HepG2 (cell line): Measurements from ENCODE around the gene RARG. TPM values are rescaled to one million over a fixed set of nuclear protein-coding genes. Genes with fewer than 3 reads are reported as not detected.

Source experiments
- ETV6 ChIP-seq: sonication (generic); formaldehyde crosslinking; conservative IDR thresholded peaks from 2 replicates; pipeline ENCODE4 v1.4.0; 2020; ENCODE audit warnings: missing genetic modification reagents
- GFI1 ChIP-seq: sonication (generic); formaldehyde crosslinking; IDR thresholded peaks from 2 replicates; pipeline ENCODE4 v1.5.0; 2020; ENCODE audit warnings: missing genetic modification reagents, mild to moderate bottlenecking, borderline replicate concordance
- MTA1 ChIP-seq: sonication (generic); formaldehyde crosslinking; IDR thresholded peaks from 2 replicates; pipeline ENCODE4 v1.4.0; 2020; ENCODE audit warnings: missing genetic modification reagents, mild to moderate bottlenecking, borderline replicate concordance
- ZNF589 ChIP-seq: sonication (generic); formaldehyde crosslinking; conservative IDR thresholded peaks from 2 replicates; pipeline ENCODE4 v1.8.0; 2022; ENCODE audit warnings: mild to moderate bottlenecking, moderate library complexity, missing genetic modification reagents
- polyA plus RNA-seq, 8 experiments: library from polyadenylated mRNA; depleted of rRNA in 3 of 8; stranded (reverse) in 7 of 8; unstranded in 1 of 8; fragments of >200 nt; fragmentation: Illumina TruSeq in 4 of 8; extraction: Trizol in 4 of 8; gene quantifications; 2 replicates each; pipeline versions ENCODE4 v1.2.1 to v1.2.3, GENCODE V29; 2011 to 2016; ENCODE audit warnings: low read depth in 4 of 8, missing spikeins in 1 of 8, mixed read lengths in 1 of 8; ENCODE audit not compliant: insufficient read depth in 1 of 8
- total RNA-seq, 5 experiments: library from RNA; depleted of rRNA; stranded (reverse); fragments of >200 nt; fragmentation: Illumina TruSeq; extraction: Trizol; gene quantifications; 2 replicates each; pipeline ENCODE4 v1.2.3, GENCODE V29; 2016; ENCODE audit warnings: low read depth in 1 of 5
- TF ChIP-seq, protein P1 (sequence below): sonication (generic); formaldehyde crosslinking; IDR thresholded peaks from 2 replicates; pipeline ENCODE4 v1.4.0; 2020; ENCODE audit warnings: mild to moderate bottlenecking, missing genetic modification reagents
- TF ChIP-seq, protein P2 (sequence below): sonication (generic); formaldehyde crosslinking; IDR thresholded peaks from 2 replicates; pipeline ENCODE4 v1.4.0; 2020; ENCODE audit warnings: missing genetic modification reagents
- TF ChIP-seq, protein P3 (sequence below): sonication (generic); formaldehyde crosslinking; IDR thresholded peaks from 2 replicates; pipeline ENCODE4 v1.4.0; 2020; ENCODE audit warnings: mild to moderate bottlenecking, missing genetic modification reagents
- TF ChIP-seq, protein P4 (sequence below), 2 experiments: sonication (generic) in 1 of 2; formaldehyde crosslinking in 1 of 2; IDR thresholded peaks; 2 replicates each; pipeline versions ENCODE4 v1.6.1 to v1.9.0; 2014 to 2022; ENCODE audit warnings: antibody characterized with exemption in 1 of 2, borderline replicate concordance in 1 of 2, inconsistent platforms in 1 of 2, low read depth in 1 of 2, missing genetic modification reagents in 1 of 2
- TF ChIP-seq, protein P5 (sequence below): sonication (generic); formaldehyde crosslinking; IDR thresholded peaks from 2 replicates; pipeline ENCODE4 v1.8.0; 2022; ENCODE audit warnings: low read depth, missing genetic modification reagents

RARG gene
- total and polyA plus RNA-seq, 2 of the 13 experiments (the other 11 are each of a cell fraction or from before 2014, with no cell fraction given) = 0.77 to 1.5 TPM

DNA sequence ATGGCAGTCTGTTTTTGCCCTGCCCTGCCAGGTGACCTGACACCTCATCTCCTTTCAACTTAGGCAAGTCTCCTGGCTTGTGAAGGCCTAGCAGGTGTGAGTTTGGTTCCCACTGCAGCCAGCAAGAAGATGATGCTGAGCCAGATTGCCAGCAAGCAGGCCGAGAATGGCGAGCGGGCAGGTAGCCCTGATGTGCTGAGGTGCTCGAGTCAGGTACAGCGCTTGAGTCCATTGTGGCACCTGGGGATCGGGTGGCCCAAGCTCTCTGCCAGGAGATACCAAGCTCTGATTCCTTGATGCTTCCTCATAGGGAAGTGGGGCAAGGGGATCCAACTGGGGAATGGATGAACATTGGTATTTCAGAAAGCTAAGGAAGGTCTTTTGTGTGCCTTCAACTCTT is 47.2 kb downstream of the RARG start (continued):
- TF ChIP-seq, protein P1, sequence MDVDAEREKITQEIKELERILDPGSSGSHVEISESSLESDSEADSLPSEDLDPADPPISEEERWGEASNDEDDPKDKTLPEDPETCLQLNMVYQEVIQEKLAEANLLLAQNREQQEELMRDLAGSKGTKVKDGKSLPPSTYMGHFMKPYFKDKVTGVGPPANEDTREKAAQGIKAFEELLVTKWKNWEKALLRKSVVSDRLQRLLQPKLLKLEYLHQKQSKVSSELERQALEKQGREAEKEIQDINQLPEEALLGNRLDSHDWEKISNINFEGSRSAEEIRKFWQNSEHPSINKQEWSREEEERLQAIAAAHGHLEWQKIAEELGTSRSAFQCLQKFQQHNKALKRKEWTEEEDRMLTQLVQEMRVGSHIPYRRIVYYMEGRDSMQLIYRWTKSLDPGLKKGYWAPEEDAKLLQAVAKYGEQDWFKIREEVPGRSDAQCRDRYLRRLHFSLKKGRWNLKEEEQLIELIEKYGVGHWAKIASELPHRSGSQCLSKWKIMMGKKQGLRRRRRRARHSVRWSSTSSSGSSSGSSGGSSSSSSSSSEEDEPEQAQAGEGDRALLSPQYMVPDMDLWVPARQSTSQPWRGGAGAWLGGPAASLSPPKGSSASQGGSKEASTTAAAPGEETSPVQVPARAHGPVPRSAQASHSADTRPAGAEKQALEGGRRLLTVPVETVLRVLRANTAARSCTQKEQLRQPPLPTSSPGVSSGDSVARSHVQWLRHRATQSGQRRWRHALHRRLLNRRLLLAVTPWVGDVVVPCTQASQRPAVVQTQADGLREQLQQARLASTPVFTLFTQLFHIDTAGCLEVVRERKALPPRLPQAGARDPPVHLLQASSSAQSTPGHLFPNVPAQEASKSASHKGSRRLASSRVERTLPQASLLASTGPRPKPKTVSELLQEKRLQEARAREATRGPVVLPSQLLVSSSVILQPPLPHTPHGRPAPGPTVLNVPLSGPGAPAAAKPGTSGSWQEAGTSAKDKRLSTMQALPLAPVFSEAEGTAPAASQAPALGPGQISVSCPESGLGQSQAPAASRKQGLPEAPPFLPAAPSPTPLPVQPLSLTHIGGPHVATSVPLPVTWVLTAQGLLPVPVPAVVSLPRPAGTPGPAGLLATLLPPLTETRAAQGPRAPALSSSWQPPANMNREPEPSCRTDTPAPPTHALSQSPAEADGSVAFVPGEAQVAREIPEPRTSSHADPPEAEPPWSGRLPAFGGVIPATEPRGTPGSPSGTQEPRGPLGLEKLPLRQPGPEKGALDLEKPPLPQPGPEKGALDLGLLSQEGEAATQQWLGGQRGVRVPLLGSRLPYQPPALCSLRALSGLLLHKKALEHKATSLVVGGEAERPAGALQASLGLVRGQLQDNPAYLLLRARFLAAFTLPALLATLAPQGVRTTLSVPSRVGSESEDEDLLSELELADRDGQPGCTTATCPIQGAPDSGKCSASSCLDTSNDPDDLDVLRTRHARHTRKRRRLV (CRISPR knock-in tag) = no peak
- TF ChIP-seq MTA1 (CRISPR knock-in tag) = no peak
- no peak for TF ChIP-seq ETV6 (CRISPR knock-in tag)
- TF ChIP-seq, protein P2, sequence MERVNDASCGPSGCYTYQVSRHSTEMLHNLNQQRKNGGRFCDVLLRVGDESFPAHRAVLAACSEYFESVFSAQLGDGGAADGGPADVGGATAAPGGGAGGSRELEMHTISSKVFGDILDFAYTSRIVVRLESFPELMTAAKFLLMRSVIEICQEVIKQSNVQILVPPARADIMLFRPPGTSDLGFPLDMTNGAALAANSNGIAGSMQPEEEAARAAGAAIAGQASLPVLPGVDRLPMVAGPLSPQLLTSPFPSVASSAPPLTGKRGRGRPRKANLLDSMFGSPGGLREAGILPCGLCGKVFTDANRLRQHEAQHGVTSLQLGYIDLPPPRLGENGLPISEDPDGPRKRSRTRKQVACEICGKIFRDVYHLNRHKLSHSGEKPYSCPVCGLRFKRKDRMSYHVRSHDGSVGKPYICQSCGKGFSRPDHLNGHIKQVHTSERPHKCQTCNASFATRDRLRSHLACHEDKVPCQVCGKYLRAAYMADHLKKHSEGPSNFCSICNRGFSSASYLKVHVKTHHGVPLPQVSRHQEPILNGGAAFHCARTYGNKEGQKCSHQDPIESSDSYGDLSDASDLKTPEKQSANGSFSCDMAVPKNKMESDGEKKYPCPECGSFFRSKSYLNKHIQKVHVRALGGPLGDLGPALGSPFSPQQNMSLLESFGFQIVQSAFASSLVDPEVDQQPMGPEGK (CRISPR knock-in tag) = no peak
- TF ChIP-seq, protein P3, sequence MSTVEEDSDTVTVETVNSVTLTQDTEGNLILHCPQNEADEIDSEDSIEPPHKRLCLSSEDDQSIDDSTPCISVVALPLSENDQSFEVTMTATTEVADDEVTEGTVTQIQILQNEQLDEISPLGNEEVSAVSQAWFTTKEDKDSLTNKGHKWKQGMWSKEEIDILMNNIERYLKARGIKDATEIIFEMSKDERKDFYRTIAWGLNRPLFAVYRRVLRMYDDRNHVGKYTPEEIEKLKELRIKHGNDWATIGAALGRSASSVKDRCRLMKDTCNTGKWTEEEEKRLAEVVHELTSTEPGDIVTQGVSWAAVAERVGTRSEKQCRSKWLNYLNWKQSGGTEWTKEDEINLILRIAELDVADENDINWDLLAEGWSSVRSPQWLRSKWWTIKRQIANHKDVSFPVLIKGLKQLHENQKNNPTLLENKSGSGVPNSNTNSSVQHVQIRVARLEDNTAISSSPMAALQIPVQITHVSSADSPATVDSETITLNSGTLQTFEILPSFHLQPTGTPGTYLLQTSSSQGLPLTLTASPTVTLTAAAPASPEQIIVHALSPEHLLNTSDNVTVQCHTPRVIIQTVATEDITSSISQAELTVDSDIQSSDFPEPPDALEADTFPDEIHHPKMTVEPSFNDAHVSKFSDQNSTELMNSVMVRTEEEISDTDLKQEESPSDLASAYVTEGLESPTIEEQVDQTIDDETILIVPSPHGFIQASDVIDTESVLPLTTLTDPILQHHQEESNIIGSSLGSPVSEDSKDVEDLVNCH = no peak
- TF ChIP-seq, protein P4, sequence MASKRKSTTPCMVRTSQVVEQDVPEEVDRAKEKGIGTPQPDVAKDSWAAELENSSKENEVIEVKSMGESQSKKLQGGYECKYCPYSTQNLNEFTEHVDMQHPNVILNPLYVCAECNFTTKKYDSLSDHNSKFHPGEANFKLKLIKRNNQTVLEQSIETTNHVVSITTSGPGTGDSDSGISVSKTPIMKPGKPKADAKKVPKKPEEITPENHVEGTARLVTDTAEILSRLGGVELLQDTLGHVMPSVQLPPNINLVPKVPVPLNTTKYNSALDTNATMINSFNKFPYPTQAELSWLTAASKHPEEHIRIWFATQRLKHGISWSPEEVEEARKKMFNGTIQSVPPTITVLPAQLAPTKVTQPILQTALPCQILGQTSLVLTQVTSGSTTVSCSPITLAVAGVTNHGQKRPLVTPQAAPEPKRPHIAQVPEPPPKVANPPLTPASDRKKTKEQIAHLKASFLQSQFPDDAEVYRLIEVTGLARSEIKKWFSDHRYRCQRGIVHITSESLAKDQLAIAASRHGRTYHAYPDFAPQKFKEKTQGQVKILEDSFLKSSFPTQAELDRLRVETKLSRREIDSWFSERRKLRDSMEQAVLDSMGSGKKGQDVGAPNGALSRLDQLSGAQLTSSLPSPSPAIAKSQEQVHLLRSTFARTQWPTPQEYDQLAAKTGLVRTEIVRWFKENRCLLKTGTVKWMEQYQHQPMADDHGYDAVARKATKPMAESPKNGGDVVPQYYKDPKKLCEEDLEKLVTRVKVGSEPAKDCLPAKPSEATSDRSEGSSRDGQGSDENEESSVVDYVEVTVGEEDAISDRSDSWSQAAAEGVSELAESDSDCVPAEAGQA (IDR thresholded peaks at IDR 0.05; ENCODE audit: low read depth) = no peak
- TF ChIP-seq, protein P4 (CRISPR knock-in tag; IDR thresholded peaks at IDR 0.05; ENCODE audit: borderline replicate concordance) = no peak
- TF ChIP-seq, protein P5, sequence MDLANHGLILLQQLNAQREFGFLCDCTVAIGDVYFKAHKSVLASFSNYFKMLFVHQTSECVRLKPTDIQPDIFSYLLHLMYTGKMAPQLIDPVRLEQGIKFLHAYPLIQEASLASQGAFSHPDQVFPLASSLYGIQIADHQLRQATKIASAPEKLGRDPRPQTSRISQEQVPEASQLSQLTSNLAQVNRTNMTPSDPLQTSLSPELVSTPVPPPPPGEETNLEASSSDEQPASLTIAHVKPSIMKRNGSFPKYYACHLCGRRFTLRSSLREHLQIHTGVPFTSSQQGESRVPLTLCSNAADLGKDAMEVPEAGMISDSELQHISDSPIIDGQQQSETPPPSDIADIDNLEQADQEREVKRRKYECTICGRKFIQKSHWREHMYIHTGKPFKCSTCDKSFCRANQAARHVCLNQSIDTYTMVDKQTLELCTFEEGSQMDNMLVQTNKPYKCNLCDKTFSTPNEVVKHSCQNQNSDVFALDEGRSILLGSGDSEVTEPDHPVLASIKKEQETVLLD (CRISPR knock-in tag) = no peak
- TF ChIP-seq GFI1 = no peak
- no peak for TF ChIP-seq ZNF589 (CRISPR knock-in tag)
